Activated T-helper 9 cell treated with anti-CD3 and anti-CD28 coated beads, Interleukin-2, amount 50 U/mL, for 16 hours (primary cell): Measurements from ENCODE around the gene CELF3.

Experiments
- DNase-seq: peaks from one replicate; pipeline ENCODE4 v3.0.0-alpha.2; 2020; ENCODE audit warnings: low read depth

The CELF3 gene

DNA sequence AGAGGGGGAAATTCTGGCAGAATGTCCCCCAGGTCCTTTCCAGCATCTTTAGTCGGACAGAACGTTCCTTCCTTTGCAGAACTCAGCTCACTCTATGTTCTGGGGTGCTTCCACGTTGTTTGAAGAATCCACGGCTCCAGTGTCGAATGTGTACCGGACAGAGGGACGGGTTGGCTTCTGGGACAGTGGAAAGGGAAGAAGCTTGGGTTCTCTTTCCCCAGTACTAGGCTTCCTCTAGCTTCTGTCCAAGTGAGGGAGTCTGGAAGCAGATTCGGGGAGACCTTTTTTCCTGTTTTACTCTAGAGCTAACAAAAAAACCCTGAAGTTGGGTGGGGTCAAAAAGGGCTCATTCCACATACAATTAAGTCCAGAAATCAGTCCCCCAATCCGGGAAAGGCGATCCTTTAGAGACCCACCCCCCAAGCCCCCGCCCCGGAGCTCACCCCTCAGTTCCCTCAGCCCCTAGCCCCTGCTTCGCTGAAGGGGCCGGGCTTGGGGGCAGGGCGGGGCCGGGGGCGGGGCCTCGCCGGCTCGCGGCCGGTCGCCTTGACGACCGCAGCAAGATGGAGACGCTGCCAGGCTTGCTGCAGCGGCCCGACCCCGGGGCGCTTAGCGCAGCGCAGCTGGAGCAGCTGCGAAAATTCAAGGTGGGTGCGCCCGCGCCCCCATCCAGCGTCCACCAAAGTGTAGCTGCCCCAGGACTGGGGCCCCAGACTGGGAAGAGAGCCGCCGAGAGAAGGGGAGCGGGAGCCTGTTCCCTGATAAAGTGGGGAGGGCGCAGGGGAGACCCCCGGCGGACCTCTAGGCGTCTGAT is 4.6 kb upstream of the CELF3 start, which contains the start of gene RIIAD1:
RIIAD1 (plus strand) TSS at position 549 of the 814 bp plus-strand sequence; CDS start at position 564, 15 bp downstream.
- peak; percentile 25 for DNase-seq

- no peak for DNase-seq
These were observed 4.0 kb upstream of the CELF3 start for GRCh38 chr1:151720554-151720953.

DNA sequence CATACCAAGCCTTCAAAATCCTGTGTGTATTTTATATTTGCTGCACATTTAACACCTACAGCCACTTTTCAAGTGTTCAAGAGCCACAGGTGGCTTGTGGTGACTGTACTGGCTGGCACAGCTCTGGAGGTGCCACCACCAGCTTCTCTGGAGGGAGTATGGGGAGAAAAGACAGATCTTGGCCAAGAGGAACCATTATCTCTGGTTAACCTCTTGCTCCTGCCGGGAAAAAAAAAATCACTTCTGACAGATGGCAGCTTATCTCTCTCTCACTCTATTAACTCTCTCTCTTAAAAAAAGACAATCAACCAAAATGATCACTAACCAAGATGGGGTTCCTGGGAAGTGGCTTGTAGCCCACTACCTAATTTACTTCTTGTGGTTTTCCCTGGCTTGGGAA is 3.5 kb upstream of the CELF3 start:
- DNase-seq = no peak

DNA sequence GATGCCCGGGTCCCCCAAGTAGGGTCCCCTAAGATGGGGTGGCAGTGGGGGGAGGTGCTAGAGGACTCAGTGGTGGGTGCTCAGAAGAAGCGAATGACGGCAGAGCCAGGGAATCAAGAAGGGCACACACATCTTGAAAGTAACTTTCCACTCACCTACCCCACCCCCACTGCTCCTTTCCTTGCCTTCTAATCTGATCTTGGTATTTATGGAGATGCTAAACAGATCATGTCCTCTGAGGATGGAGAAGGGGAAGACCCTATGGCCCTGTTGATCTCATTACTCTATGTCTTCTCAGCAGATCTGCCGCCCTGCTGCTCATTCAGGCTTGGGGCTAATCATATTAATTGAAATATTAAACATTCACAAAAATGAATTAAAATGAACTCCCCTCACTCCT is 2.1 kb upstream of the CELF3 start:
- no peak for DNase-seq

- no peak for DNase-seq
These were observed 1.4 kb upstream of the CELF3 start for GRCh38 chr1:151718011-151718431.

DNA sequence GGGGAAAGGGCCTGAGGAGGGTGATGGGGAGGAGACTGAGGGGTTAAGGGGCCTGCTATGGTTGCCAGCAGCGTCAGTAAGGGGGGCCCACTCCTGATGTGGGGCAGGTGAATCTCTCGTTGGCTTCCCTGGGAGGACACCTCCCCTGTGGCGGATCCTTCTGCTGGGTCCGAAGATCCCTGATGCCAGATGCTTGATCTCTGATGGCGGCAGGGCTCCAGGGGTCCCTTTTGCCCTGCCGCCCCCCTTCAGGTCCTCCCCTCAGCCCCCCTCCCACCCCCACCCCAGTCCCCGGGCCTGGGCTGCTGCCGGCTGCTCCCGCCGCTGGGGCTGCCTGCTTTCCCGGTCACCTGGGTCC is 219 bp downstream of the CELF3 start:
- DNase-seq = no peak

DNA sequence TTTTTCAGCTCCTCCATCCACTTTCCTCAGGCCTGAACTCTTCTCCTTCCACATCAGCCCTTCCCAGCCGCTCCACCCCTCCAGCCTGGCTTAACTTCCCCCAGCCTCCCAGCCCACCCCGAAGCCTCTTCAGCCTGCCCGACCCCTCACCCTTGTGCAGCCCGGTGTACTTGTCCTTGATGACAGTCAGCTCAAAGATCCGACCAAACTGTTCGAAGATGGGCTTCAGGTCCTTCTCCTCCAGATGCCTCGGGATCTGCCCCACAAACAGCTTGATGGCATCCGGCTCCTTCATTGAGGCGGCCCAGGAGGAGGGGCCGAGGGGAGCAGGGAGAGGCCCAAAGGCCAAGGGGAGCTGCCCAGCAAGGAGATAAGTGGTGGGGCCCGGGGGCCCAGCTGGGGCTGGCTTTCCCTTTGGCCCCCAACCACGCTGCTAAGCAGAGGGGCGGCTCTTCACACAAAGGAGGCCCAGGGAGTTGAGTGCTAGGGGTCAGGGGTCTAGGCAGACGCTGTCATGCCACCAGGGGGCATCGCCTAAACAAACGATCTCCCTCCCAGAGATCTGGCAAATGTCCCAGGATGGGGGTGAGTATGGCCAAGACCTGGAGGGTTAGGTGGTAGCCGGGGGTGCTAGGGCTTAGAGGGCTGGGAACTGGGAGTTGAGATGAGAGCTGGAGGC is 738 bp downstream of the CELF3 start:
- DNase-seq = no peak

- DNase-seq = no peak
These were observed 1.5 kb downstream of the CELF3 start for GRCh38 chr1:151714820-151715725.

DNA sequence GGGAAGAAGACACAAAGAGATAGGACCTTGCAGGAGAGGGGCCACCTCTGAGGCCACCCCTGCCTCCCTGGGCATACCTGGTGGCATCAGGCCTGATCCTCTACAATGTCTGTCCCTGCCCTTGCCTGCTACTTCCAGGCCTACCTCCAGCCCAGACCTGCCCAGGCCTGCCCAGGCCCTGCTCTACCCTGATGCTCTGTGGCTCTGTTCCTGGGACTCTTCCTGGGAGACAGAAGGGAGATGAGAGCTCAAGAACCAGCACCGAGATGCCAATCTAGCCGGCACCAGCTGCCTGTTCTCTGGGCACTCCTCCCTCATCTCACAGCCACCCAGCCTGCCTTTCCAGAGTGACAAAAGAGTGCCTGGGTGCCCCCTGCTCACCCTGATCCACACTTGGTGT is 2.7 kb downstream of the CELF3 start:
- no peak for DNase-seq

DNA sequence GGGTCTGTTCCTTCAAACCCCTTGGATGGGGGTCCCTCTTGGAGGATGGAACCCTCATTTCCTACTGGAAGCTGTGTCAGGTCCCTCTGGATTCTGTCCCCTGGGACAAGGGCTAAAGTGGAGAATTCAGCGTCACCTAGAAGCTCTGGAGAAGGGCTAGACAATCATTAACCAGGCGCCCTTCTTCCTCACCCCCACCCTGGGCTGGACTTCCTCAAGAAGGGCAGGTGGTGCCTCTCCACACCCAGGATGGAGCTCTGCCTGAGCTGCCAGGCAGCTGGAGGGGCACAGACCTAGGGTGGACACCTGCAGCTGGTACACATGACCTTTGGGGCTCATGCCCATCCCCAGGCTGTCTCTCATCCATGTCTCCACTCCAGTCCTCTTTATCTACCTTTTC is 3.6 kb downstream of the CELF3 start:
- DNase-seq = no peak

- no peak for DNase-seq
These were observed 4.7 kb downstream of the CELF3 start for GRCh38 chr1:151711951-151712350.

GRCh38 chr1:151711044-151711800 is 5.4 kb downstream of the CELF3 start:
- no peak for DNase-seq

DNA sequence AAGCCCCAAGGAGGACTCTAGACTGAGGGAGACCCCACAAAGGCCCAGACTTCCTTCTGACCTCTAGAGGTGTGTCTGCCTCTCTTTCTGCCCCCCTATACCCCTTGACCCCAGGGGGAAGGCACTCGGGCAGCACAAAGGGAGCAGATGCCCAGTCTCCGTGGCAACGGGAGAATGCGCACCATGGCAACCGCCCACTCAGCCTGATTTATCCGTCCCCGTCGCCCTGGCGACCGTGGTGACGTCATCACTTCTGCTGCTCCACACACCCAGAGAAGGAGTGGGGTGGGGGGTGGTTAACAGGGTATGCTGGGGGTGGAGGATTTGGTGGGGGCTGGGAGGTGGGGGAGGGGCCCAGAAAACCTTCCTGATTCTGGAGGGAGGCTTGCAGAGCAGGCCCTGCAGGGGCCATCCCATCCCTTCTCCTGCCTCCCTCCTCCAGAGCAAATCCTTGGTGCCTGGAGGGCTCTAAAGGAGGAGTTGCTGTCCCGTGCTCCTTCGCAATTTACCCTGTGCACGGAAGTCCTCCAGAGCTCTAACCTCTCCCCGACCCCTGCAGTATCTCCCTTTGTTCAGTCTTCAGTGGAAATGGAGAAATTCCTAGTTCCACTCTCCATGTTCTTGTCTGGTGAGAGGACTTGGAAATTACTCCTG is 6.3 kb downstream of the CELF3 start:
- DNase-seq = peak; percentile 15

DNA sequence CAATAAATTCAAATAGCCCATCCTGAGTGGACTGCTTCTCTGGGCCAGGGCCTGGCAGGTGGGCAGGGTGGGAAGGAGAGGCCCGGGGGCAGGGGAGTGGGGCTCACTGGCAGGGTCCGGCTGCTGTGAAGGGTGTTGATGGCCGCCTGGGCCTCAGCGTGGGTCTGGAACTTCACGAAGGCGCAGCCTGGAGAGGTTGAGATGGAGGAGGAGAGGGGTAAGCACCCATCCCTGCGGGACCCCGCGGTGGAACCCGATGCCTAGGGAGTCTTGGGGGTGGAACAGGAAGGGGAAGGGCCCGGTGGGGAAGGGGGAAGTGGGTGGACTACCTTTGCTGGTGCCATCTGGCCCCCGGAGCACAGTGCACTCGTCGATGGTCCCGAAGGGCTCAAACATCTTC is 7.7 kb downstream of the CELF3 start:
- no peak for DNase-seq

DNA sequence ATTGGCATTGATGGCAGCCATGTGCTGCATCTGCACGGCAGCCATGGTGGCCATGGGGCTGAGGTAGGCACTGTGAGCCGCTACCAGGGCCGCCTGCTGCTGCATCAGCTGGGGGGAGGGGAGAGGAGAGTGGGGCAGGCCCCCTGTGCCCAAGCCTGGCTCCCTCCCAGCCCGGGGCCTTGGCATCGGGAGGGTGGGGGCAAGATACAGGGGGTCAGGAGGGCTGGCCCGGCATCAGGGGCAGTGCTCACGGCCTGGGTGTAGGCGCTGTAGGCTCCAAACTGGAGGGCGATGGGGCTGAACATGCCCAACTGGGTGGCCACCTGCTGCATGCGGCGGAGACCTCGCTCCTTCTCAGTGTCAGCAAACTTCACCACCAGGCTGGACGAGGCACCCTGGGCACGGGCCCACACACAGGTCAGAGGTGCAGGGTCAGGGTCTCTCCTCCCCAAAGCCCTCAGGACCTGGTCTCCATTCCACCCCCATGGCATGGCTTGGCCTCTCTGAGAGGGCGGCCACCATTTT is 9.0 kb downstream of the CELF3 start:
- DNase-seq = no peak

- no peak for DNase-seq
These were observed 9.9 kb downstream of the CELF3 start for GRCh38 chr1:151706464-151707415.

DNA sequence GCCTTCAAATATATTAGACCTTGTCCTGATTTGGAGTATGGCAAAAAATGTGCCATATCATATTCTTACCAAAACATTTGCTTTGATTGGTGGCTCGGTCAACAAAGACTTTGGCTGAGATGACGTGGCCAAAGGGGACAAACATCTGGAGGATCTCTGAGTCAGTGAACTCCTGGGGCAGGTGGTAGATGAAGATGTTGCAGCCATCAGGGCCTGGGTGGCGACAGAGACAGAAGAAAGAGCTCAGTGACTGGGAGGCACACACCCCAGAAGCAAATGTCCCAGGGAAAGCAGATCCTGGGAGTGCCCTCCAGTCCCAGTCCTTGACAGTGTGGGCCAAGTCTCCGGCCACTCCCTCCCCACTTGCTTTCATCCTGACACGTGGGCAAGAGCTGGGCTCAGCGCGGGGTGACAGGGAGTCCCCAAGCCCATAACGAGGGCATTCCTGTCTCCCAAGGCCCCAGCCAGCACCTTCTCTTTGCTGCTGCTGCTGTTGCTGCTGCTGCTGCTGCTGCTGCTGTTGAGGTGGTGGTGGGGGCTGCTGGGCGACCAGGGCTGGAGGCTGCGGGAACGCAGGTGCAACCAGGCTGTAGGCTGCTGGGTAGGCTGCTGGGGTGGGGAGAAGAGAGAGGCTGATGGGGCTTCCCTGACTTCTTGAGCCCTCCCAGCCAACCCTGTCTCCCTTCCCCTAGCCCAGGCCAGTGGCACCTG is 10.7 kb downstream of the CELF3 start:
- DNase-seq = no peak

DNA sequence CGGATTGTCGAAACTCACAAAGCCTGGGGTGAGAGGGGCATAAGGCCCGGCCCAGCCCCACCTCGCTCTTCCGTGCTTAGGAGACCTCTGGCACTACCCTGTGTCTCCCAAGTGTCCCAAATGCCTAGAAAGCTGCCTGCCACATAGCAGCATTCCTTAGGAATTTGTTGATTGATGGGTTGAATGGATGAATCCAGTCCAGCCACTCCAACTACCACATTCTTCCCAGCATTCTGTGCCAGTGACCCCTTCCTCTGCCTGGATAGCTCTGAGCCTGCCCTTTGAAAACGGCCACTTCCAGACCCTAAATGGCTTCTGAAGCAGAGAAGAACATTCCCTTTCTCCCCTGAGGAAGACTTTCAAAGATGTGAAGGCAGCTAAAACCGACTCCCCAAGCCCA is 11.5 kb downstream of the CELF3 start:
- no peak for DNase-seq

GRCh38 chr1:151704246-151704645 is 12.4 kb downstream of the CELF3 start:
- no peak for DNase-seq
